Mammary epithelial cell (primary cell): ENCODE data around the gene HMGB4.

Source experiments
- EZH2 ChIP-seq: IDR thresholded peaks from 2 replicates; pipeline ENCODE4 v1.6.1; 2012; ENCODE audit warnings: low read length, inconsistent platforms, borderline replicate concordance
- TF ChIP-seq, protein P1 (sequence below), 2 donors: IDR thresholded peaks in 1 of 2; conservative IDR thresholded peaks in 1 of 2; 2 replicates each; pipeline ENCODE4 v1.5.1; 2011 to 2012; ENCODE audit warnings: inconsistent platforms in 2 of 2, low read length in 2 of 2, mild to moderate bottlenecking in 2 of 2, control low read depth in 1 of 2, low read depth in 1 of 2; ENCODE audit not compliant: insufficient read depth in 1 of 2; ENCODE audit errors: extremely low read depth in 1 of 2

DNA sequence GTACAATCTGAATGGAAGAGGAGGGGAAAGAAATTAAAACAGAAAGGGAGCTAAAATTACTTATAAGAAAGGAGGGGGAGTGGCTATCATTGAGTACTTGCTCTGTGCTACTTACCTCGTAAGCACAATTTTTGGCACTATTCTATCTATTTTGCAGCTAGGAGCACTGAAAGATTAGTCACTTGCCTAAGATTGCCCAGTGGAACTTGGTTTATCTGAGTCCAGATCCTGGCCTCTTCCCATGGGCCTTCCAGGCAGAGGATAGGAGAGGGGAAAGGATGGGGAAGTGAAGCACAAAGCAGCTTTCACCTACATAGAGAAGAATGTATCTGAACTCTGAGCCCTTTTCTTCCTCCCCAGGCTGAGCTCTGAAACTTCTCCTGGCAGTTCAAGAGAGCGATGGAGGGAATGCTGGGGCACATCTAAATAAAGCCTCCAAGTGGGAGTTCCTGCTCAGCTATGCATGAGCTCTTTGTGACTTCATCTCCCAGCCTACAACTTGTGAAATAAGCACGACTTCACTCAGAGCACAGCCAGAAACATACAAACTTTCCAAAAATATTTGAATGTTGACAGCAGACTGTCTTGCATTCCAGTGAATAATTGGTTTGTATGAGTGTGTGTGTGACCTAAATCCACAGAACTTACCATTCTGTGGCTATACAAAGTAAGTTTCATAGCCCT, 29.4 kb downstream of the HMGB4 start:
- TF ChIP-seq, protein P1, sequence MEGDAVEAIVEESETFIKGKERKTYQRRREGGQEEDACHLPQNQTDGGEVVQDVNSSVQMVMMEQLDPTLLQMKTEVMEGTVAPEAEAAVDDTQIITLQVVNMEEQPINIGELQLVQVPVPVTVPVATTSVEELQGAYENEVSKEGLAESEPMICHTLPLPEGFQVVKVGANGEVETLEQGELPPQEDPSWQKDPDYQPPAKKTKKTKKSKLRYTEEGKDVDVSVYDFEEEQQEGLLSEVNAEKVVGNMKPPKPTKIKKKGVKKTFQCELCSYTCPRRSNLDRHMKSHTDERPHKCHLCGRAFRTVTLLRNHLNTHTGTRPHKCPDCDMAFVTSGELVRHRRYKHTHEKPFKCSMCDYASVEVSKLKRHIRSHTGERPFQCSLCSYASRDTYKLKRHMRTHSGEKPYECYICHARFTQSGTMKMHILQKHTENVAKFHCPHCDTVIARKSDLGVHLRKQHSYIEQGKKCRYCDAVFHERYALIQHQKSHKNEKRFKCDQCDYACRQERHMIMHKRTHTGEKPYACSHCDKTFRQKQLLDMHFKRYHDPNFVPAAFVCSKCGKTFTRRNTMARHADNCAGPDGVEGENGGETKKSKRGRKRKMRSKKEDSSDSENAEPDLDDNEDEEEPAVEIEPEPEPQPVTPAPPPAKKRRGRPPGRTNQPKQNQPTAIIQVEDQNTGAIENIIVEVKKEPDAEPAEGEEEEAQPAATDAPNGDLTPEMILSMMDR (conservative IDR thresholded peaks at IDR 0.05 in 1 of 2, IDR thresholded peaks at IDR 0.05 in 1 of 2; ENCODE audit: extremely low read depth in 1 of 2, insufficient read depth in 1 of 2, low read depth in 1 of 2, low read length in 2 of 2) = no peak
- TF ChIP-seq EZH2 = no peak
